A673 (cell line): Measurements from ENCODE around the gene COL5A1.

ENCODE experiments used
- EZH2 ChIP-seq: fragments of 200-600 bp; sonication (generic); IDR thresholded peaks from 2 replicates; pipeline ENCODE4 v1.6.1; 2017; ENCODE audit warnings: borderline replicate concordance, low read depth, mild to moderate bottlenecking, mixed read lengths, antibody characterized with exemption, low read length; ENCODE audit not compliant: poor library complexity, severe bottlenecking
- TF ChIP-seq, protein P1 (sequence below): fragments of 300-800, 200-600 bp; sonication (generic); conservative IDR thresholded peaks from 2 replicates; pipeline ENCODE4 v1.5.1; 2017; ENCODE audit warnings: low read depth, mild to moderate bottlenecking, antibody characterized with exemption, low read length, moderate library complexity, mixed read lengths

GRCh38 chr9:134690946-134691694 lies 49.5 kb downstream of the COL5A1 start:
- TF ChIP-seq, protein P1, sequence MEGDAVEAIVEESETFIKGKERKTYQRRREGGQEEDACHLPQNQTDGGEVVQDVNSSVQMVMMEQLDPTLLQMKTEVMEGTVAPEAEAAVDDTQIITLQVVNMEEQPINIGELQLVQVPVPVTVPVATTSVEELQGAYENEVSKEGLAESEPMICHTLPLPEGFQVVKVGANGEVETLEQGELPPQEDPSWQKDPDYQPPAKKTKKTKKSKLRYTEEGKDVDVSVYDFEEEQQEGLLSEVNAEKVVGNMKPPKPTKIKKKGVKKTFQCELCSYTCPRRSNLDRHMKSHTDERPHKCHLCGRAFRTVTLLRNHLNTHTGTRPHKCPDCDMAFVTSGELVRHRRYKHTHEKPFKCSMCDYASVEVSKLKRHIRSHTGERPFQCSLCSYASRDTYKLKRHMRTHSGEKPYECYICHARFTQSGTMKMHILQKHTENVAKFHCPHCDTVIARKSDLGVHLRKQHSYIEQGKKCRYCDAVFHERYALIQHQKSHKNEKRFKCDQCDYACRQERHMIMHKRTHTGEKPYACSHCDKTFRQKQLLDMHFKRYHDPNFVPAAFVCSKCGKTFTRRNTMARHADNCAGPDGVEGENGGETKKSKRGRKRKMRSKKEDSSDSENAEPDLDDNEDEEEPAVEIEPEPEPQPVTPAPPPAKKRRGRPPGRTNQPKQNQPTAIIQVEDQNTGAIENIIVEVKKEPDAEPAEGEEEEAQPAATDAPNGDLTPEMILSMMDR = no peak
- TF ChIP-seq EZH2 = no peak
